ENCODE data around the gene PCARE.

DNA sequence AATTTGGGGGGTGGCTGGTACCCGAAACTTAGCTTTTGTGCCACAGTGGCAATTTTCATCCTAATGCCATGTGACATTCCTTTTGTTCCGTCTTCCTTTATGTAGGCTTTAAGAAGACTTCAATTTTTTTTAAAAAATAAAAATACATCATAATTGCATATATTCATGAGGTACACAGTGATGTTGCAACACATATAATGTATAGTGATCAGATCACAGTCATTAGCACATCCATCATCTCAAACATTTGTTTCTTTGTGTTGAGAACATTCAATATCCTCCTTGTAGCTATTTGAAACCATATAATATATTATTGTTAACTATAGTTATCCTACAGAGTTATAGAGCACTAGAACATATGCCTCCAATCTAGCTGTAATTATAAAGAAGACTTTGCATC lies 34.9 kb upstream of the PCARE start:
- TF ChIP-seq, protein P1, sequence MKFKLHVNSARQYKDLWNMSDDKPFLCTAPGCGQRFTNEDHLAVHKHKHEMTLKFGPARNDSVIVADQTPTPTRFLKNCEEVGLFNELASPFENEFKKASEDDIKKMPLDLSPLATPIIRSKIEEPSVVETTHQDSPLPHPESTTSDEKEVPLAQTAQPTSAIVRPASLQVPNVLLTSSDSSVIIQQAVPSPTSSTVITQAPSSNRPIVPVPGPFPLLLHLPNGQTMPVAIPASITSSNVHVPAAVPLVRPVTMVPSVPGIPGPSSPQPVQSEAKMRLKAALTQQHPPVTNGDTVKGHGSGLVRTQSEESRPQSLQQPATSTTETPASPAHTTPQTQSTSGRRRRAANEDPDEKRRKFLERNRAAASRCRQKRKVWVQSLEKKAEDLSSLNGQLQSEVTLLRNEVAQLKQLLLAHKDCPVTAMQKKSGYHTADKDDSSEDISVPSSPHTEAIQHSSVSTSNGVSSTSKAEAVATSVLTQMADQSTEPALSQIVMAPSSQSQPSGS (tag by site-specific recombination; IDR thresholded peaks at IDR 0.05; ENCODE audit: low read depth), result no peak
- TF ChIP-seq, protein P2, sequence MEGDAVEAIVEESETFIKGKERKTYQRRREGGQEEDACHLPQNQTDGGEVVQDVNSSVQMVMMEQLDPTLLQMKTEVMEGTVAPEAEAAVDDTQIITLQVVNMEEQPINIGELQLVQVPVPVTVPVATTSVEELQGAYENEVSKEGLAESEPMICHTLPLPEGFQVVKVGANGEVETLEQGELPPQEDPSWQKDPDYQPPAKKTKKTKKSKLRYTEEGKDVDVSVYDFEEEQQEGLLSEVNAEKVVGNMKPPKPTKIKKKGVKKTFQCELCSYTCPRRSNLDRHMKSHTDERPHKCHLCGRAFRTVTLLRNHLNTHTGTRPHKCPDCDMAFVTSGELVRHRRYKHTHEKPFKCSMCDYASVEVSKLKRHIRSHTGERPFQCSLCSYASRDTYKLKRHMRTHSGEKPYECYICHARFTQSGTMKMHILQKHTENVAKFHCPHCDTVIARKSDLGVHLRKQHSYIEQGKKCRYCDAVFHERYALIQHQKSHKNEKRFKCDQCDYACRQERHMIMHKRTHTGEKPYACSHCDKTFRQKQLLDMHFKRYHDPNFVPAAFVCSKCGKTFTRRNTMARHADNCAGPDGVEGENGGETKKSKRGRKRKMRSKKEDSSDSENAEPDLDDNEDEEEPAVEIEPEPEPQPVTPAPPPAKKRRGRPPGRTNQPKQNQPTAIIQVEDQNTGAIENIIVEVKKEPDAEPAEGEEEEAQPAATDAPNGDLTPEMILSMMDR (tag by site-specific recombination; IDR thresholded peaks at IDR 0.05), result no peak
- TF ChIP-seq ZNF274 (IDR thresholded peaks at IDR 0.05; ENCODE audit: low read length), result no peak
- no peak for TF ChIP-seq ZNF274 (tag by site-specific recombination; IDR thresholded peaks at IDR 0.05; ENCODE audit: borderline replicate concordance)
- no peak for TF ChIP-seq HOXD13 (CRISPR knock-in tag; IDR thresholded peaks at IDR 0.05; ENCODE audit: borderline replicate concordance)
- no peak for TF ChIP-seq ZSCAN30 (tag by site-specific recombination; IDR thresholded peaks at IDR 0.05)
- TF ChIP-seq, protein P3, sequence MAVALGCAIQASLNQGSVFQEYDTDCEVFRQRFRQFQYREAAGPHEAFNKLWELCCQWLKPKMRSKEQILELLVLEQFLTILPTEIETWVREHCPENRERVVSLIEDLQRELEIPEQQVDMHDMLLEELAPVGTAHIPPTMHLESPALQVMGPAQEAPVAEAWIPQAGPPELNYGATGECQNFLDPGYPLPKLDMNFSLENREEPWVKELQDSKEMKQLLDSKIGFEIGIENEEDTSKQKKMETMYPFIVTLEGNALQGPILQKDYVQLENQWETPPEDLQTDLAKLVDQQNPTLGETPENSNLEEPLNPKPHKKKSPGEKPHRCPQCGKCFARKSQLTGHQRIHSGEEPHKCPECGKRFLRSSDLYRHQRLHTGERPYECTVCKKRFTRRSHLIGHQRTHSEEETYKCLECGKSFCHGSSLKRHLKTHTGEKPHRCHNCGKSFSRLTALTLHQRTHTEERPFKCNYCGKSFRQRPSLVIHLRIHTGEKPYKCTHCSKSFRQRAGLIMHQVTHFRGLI (tag by site-specific recombination; IDR thresholded peaks at IDR 0.05), result no peak

All from HEK293 (cell line).